Activated CD8-positive, alpha-beta memory T cell treated with anti-CD3 and anti-CD28 coated beads, Interleukin-2, amount 50 U/mL, for 48 hours (primary cell): ENCODE data around the gene INTS1.

Experiments
- DNase-seq: peaks from one replicate; pipeline ENCODE4 v3.0.0-alpha.2; 2020

Gene INTS1

GRCh38 chr7:1430056-1430845 lies 73.9 kb downstream of the INTS1 start:
- no peak for DNase-seq

GRCh38 chr7:1428941-1429501 lies 75.2 kb downstream of the INTS1 start:
- no peak for DNase-seq

- no peak for DNase-seq
These were observed 77.0 kb downstream of the INTS1 start for GRCh38 chr7:1427064-1427657.

GRCh38 chr7:1426474-1426873 lies 77.7 kb downstream of the INTS1 start:
- DNase-seq, result no peak

GRCh38 chr7:1425292-1426136 lies 78.7 kb downstream of the INTS1 start:
- no peak for DNase-seq

- DNase-seq, result no peak
These were observed 80.1 kb downstream of the INTS1 start for GRCh38 chr7:1424041-1424440.

- DNase-seq, result no peak
These were observed 80.9 kb downstream of the INTS1 start for GRCh38 chr7:1423264-1423811.

GRCh38 chr7:1422512-1423263 lies 81.5 kb downstream of the INTS1 start:
- DNase-seq, result no peak

GRCh38 chr7:1421946-1422345 lies 82.2 kb downstream of the INTS1 start:
- DNase-seq, result no peak

- no peak for DNase-seq
These were observed 83.0 kb downstream of the INTS1 start for GRCh38 chr7:1421020-1421790.
